NCI-H69 (cell line): ENCODE data around the gene NT5C2.

Experiments
- DNase-seq: peaks from one replicate; lab custom pipeline; 2025; lab: John Stamatoyannopoulos, UW

Gene NT5C2

GRCh38 chr10:103060575-103060974, 132.5 kb downstream of the NT5C2 start:
- no peak for DNase-seq

- no peak for DNase-seq
Measured at GRCh38 chr10:103058034-103058433, 135.0 kb downstream of the NT5C2 start.

- DNase-seq, result no peak
Measured at GRCh38 chr10:103055105-103055504, 138.0 kb downstream of the NT5C2 start.

- no peak for DNase-seq
Measured at GRCh38 chr10:103054621-103055020, 138.5 kb downstream of the NT5C2 start.

GRCh38 chr10:103053659-103054581, 139.2 kb downstream of the NT5C2 start:
- DNase-seq, result peak; percentile 55

- DNase-seq, result no peak
Measured at GRCh38 chr10:103049237-103049636, 143.8 kb downstream of the NT5C2 start.

GRCh38 chr10:103047381-103047780, 145.7 kb downstream of the NT5C2 start:
- DNase-seq, result no peak

GRCh38 chr10:103045961-103046360, 147.1 kb downstream of the NT5C2 start:
- no peak for DNase-seq

- no peak for DNase-seq
Measured at GRCh38 chr10:103044942-103045489, 148.1 kb downstream of the NT5C2 start.

GRCh38 chr10:103042908-103043307, 150.2 kb downstream of the NT5C2 start:
- DNase-seq, result no peak

- no peak for DNase-seq
Measured at GRCh38 chr10:103042129-103042528, 150.9 kb downstream of the NT5C2 start.

- DNase-seq, result no peak
Measured at GRCh38 chr10:103041391-103041790, 151.7 kb downstream of the NT5C2 start.

- no peak for DNase-seq
Measured at GRCh38 chr10:103040418-103040817, 152.7 kb downstream of the NT5C2 start.

- no peak for DNase-seq
Measured at GRCh38 chr10:103038570-103038969, 154.5 kb downstream of the NT5C2 start.
